GM12864 (cell line): ENCODE measurements around the gene SIGLEC1.

ENCODE experiments used
- DNase-seq: peaks from one replicate; pipeline ENCODE4 v3.0.0-alpha.2; 2011; ENCODE audit warnings: low read depth
- H3K4me3 ChIP-seq: 2 replicates; pipeline ENCODE4 v1.5.1; 2011; ENCODE audit warnings: mild to moderate bottlenecking, low read depth, low read length, control low read depth
- CTCF ChIP-seq: IDR thresholded peaks from 2 replicates; pipeline ENCODE4 v1.5.1; 2011; ENCODE audit warnings: low read depth, mild to moderate bottlenecking, moderate library complexity, low read length, control low read depth, inconsistent platforms; ENCODE audit errors: missing control alignments

SIGLEC1 gene

GRCh38 chr20:3687655-3688054, 24.7 kb downstream of the SIGLEC1 start:
- H3K4me3 ChIP-seq, result no peak overlapping the region
- no peak for DNase-seq
- TF ChIP-seq CTCF, result no peak

- no peak overlapping the region for H3K4me3 ChIP-seq
- no peak for DNase-seq
- no peak for TF ChIP-seq CTCF
These were observed 25.5 kb downstream of the SIGLEC1 start for GRCh38 chr20:3686867-3687321.

- H3K4me3 ChIP-seq, result no peak overlapping the region
- TF ChIP-seq CTCF, result no peak
- no peak for DNase-seq
These were observed 26.0 kb downstream of the SIGLEC1 start for GRCh38 chr20:3686421-3686820.

- TF ChIP-seq CTCF, result no peak
- no peak overlapping the region for H3K4me3 ChIP-seq
- no peak for DNase-seq
These were observed 27.1 kb downstream of the SIGLEC1 start for GRCh38 chr20:3685341-3685740.

GRCh38 chr20:3681931-3682781, 30.2 kb downstream of the SIGLEC1 start, which contains the start of gene ADAM33:
Gene ADAM33 (minus strand): TSS chr20:3682010. CDS start chr20:3682004, 6 bp downstream.
- H3K4me3 ChIP-seq, result no peak within 1 kb of the TSS
- TF ChIP-seq CTCF, result no peak
- DNase-seq, result no peak

GRCh38 chr20:3681352-3681930, 31.0 kb downstream of the SIGLEC1 start:
- H3K4me3 ChIP-seq, result no peak overlapping the region
- DNase-seq, result no peak
- TF ChIP-seq CTCF, result no peak
